Neural progenitor cell (in vitro differentiated cells): Measurements from ENCODE around the gene CSRP1. TPM values are rescaled to one million over a fixed set of nuclear protein-coding genes. Genes with fewer than 3 reads are reported as not detected.
A peak's percentile ranks its signal among the peaks of the same experiment; 100 is the strongest.

ENCODE experiments used
- DNase-seq: peaks from one replicate; pipeline ENCODE4 v3.0.0-alpha.2; 2016; ENCODE audit warnings: low spot score
- H2AFZ ChIP-seq: fragments of 200-600 bp; sonication (generic); replicated peaks from 2 replicates; pipeline ENCODE4 v1.6.1; 2016; ENCODE audit warnings: antibody characterized with exemption
- H3F3A ChIP-seq: fragments of 200-600 bp; sonication (generic); 2 replicates; pipeline ENCODE4 v1.6.1; 2016; ENCODE audit warnings: antibody characterized with exemption, low read depth
- H3K27ac ChIP-seq: fragments of 200-600 bp; sonication (generic); 2 replicates; pipeline ENCODE4 v1.5.1; 2016; ENCODE audit warnings: mild to moderate bottlenecking
- H3K27me3 ChIP-seq: fragments of 200-600 bp; sonication (generic); 2 replicates; pipeline ENCODE4 v1.6.1; 2016; ENCODE audit warnings: mild to moderate bottlenecking, moderate library complexity
- H3K36me3 ChIP-seq: fragments of 200-600 bp; sonication (generic); 2 replicates; pipeline ENCODE4 v1.5.1; 2016
- H3K4me1 ChIP-seq: fragments of 200-600 bp; sonication (generic); 2 replicates; pipeline ENCODE4 v1.6.1; 2016; ENCODE audit warnings: mixed run types
- H3K4me2 ChIP-seq: fragments of 200-600 bp; sonication (generic); 2 replicates; pipeline ENCODE4 v1.6.1; 2016
- H3K4me3 ChIP-seq: fragments of 200-600 bp; sonication (generic); 2 replicates; pipeline ENCODE4 v1.5.1; 2016
- H3K79me2 ChIP-seq: fragments of 200-600 bp; sonication (generic); 2 replicates; pipeline ENCODE4 v1.6.1; 2016; ENCODE audit warnings: low read depth
- H3K9ac ChIP-seq: fragments of 200-600 bp; sonication (generic); 2 replicates; pipeline ENCODE4 v1.6.1; 2016
- H3K9me3 ChIP-seq: fragments of 200-600 bp; sonication (generic); 2 replicates; pipeline ENCODE4 v1.5.1; 2016; ENCODE audit warnings: low read depth
- H4K20me1 ChIP-seq: fragments of 200-600 bp; sonication (generic); 2 replicates; pipeline ENCODE4 v1.6.1; 2016; ENCODE audit warnings: low read depth
- H3K27ac Mint-ChIP-seq: 3 replicates; pipeline ENCODE4 v1.8.0; 2021; ENCODE audit warnings: mixed read lengths
- H3K27me3 Mint-ChIP-seq: 2 replicates; pipeline ENCODE4 v1.8.0; 2022; ENCODE audit warnings: low read depth, mild to moderate bottlenecking, inconsistent platforms, moderate library complexity, mixed read lengths; ENCODE audit not compliant: insufficient read depth
- H3K36me3 Mint-ChIP-seq: 3 replicates; pipeline ENCODE4 v1.8.0; 2021; ENCODE audit warnings: mixed read lengths
- H3K4me1 Mint-ChIP-seq: 3 replicates; pipeline ENCODE4 v1.8.0; 2021; ENCODE audit warnings: mixed read lengths
- H3K4me3 Mint-ChIP-seq: 3 replicates; pipeline ENCODE4 v1.8.0; 2021; ENCODE audit warnings: mild to moderate bottlenecking, moderate library complexity, mixed read lengths
- H3K9me3 Mint-ChIP-seq: 3 replicates; pipeline ENCODE4 v1.8.0; 2020; ENCODE audit warnings: mixed read lengths
- CTCF ChIP-seq: fragments of 200-600 bp; sonication (generic); IDR thresholded peaks from 2 replicates; pipeline ENCODE4 v1.5.1; 2017; ENCODE audit warnings: antibody characterized with exemption, mild to moderate bottlenecking
- EZH2 ChIP-seq: fragments of 200-600 bp; sonication (generic); IDR thresholded peaks from 2 replicates; pipeline ENCODE4 v1.6.1; 2017; ENCODE audit warnings: antibody characterized with exemption, mild to moderate bottlenecking, moderate library complexity
- EZH2phosphoT487 ChIP-seq: fragments of 200-600 bp; sonication (generic); IDR thresholded peaks from 2 replicates; pipeline ENCODE4 v1.6.1; 2017; ENCODE audit warnings: antibody characterized with exemption
- total RNA-seq: library from RNA; depleted of rRNA; stranded (reverse); fragments of >200 nt; gene quantifications from 2 replicates; pipeline ENCODE4 v1.2.3, GENCODE V29; 2015; ENCODE audit warnings: low replicate concordance

The CSRP1 gene
- total RNA-seq, 1 donor from 2014 or later, result 2.5 TPM

DNA sequence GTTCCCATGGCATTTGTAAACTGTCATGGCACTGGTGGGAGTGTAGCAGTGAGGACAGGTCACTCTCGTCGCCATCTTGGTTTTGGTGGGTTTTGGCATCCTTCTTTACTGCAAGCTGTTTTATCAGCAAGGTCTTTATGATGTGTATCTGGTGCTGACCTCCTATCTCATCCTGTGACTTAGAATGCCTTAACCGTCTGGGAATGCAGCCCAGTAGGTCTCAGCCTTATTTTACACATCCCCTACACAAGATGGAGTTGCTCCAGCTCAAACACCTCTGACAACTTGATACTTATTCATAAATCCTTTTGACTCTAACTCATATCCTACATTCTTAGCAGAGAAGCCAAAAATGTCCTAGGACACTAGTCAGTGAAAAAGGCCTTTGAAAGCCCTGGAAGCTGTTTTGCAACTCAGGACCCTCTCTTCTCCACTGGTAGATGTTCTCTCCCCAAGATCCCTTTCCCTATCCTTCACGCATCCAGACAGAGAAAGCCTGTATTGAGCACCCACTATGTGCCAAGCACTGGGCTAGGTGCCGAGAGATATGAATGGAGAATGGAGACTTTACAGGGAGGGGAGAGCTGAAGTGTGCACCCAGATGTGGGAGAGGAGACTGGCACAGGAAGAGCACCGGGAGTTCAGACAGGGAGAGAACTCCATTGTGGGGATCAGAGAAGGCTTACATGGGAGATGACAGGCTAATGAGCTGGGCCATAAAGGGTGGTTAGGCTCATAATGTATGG lies 6.7 kb upstream of the CSRP1 start:
- no peak for DNase-seq
- no peak overlapping the region for H3K4me2 ChIP-seq
- Mint-ChIP-seq H3K27me3 (peaks cover 5% of the 10 kb centered on the region), H3K36me3 (no peaks in the 10 kb centered on the region), H3K4me1 (peaks cover 17% of the 10 kb centered on the region), H3K4me3 (no peak overlapping the region), H3K9me3 (no peaks in the 10 kb centered on the region), H3K27ac (no peak overlapping the region)
- no peaks in the 10 kb centered on the region for H3K36me3 ChIP-seq
- H3K79me2 ChIP-seq, result no peaks in the 10 kb centered on the region
- H3K9me3 ChIP-seq, result no peaks in the 10 kb centered on the region
- H3K4me3 ChIP-seq, result no peak overlapping the region
- H3K4me1 ChIP-seq, result no peaks in the 10 kb centered on the region
- TF ChIP-seq EZH2 (no peak), EZH2phosphoT487 (no peak), CTCF (no peak)
- peak overlapping the region; percentile 35 for H2AFZ ChIP-seq
- peaks cover 15% of the 10 kb centered on the region for H3K27me3 ChIP-seq
- H3K27ac ChIP-seq, result no peak overlapping the region
- H3K9ac ChIP-seq, result no peak overlapping the region
- peaks cover 5% of the 10 kb centered on the region for H3F3A ChIP-seq
- no peaks in the 10 kb centered on the region for H4K20me1 ChIP-seq

DNA sequence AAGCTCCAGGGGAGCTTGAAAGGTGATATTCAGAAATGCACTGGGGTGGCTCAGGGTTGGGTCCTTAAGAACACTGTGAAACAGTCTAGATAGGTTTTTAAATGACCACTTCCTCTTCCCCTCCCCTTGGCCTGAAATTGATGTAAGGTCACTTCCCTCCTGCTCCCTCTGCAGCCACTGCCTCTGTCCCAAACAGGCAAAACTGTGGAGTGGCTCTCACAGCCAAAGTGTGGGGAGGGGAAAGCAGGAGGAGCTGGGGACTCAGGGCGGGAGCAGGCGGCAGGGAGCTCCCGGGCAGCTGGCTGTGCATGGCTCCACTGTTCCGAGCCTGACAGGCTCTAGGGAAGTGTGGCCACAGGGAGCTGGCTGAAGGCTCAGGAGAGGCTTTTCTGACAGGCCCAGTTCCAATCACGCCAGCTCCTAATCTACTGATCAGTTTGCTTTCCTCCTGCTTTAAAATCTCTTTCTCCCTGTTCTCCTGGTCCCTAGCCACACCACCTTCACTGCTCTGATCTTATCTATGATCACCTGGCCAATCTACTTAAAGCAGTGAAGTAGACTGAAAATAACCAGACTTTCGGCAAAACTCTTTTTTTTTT lies 5.1 kb upstream of the CSRP1 start:
- H3K9me3 Mint-ChIP-seq, result no peaks in the 10 kb centered on the region
- H2AFZ ChIP-seq, result no peak overlapping the region
- DNase-seq, result peak; percentile 54

GRCh38 chr1:201511396-201511940 lies 4.5 kb upstream of the CSRP1 start:
- Histone ChIP-seq H3K4me2 (no peak overlapping the region), H3K36me3 (no peaks in the 10 kb centered on the region), H4K20me1 (no peaks in the 10 kb centered on the region), H3F3A (peaks cover 7% of the 10 kb centered on the region), H3K27me3 (peaks cover 37% of the 10 kb centered on the region), H3K27ac (no peak overlapping the region), H3K9ac (no peak overlapping the region), H3K79me2 (no peaks in the 10 kb centered on the region), H3K4me3 (no peak overlapping the region), H2AFZ (no peak overlapping the region), H3K4me1 (peaks cover 4% of the 10 kb centered on the region), H3K9me3 (no peaks in the 10 kb centered on the region)
- no peaks in the 10 kb centered on the region for H3K9me3 Mint-ChIP-seq
- H3K36me3 Mint-ChIP-seq, result no peaks in the 10 kb centered on the region
- H3K4me1 Mint-ChIP-seq, result peaks cover 17% of the 10 kb centered on the region
- TF ChIP-seq EZH2phosphoT487 (no peak), CTCF (no peak), EZH2 (no peak)
- H3K4me3 Mint-ChIP-seq, result peak overlapping the region; percentile 11
- peak overlapping the region; percentile 19 for H3K27ac Mint-ChIP-seq
- DNase-seq, result no peak
- peaks cover 8% of the 10 kb centered on the region for H3K27me3 Mint-ChIP-seq

More for the DNA sequence above, 5.1 kb upstream of the CSRP1 start:
- Histone ChIP-seq H3F3A (peaks cover 5% of the 10 kb centered on the region), H3K79me2 (no peaks in the 10 kb centered on the region), H3K4me1 (no peaks in the 10 kb centered on the region), H3K4me3 (no peak overlapping the region), H3K9me3 (no peaks in the 10 kb centered on the region), H3K36me3 (no peaks in the 10 kb centered on the region), H3K27ac (no peak overlapping the region), H3K4me2 (no peak overlapping the region), H4K20me1 (no peaks in the 10 kb centered on the region), H3K9ac (no peak overlapping the region), H3K27me3 (peaks cover 31% of the 10 kb centered on the region)
- H3K36me3 Mint-ChIP-seq, result no peaks in the 10 kb centered on the region
- peaks cover 8% of the 10 kb centered on the region for H3K27me3 Mint-ChIP-seq
- no peak overlapping the region for H3K4me3 Mint-ChIP-seq
- peak overlapping the region; percentile 23 for H3K27ac Mint-ChIP-seq
- H3K4me1 Mint-ChIP-seq, result peaks cover 17% of the 10 kb centered on the region
- TF ChIP-seq EZH2 (no peak), CTCF (no peak), EZH2phosphoT487 (no peak)
